Superior temporal gyrus (tissue), 1 donor: ENCODE results near the gene MEI1.

Source experiments
- DNase-seq: peaks from one replicate; pipeline ENCODE4 v3.0.0-alpha.2; 2016; ENCODE audit errors: extremely low spot score

Gene MEI1

GRCh38 chr22:41781507-41781906, 82.2 kb downstream of the MEI1 start:
- DNase-seq = no peak

GRCh38 chr22:41782316-41782715, 83.0 kb downstream of the MEI1 start:
- DNase-seq = no peak

GRCh38 chr22:41782751-41783150, 83.4 kb downstream of the MEI1 start:
- DNase-seq = no peak

GRCh38 chr22:41787331-41787730, 88.0 kb downstream of the MEI1 start:
- no peak for DNase-seq

GRCh38 chr22:41793871-41794270, 94.6 kb downstream of the MEI1 start:
- no peak for DNase-seq

GRCh38 chr22:41798736-41799135, 99.4 kb downstream of the MEI1 start:
- no peak for DNase-seq

- peak; percentile 46 for DNase-seq
Measured at GRCh38 chr22:41799486-41800347, 100.4 kb downstream of the MEI1 start.

- DNase-seq = peak; percentile 92
Measured at GRCh38 chr22:41800348-41801146, 101.2 kb downstream of the MEI1 start, which contains the start of gene CCDC134. TSS of gene CCDC134 (plus strand) at chr22:41800679. CDS start at chr22:41808891, 8,212 bp downstream.

- no peak for DNase-seq
Measured at GRCh38 chr22:41801147-41801819, 102.0 kb downstream of the MEI1 start.

GRCh38 chr22:41801886-41802285, 102.6 kb downstream of the MEI1 start:
- DNase-seq = no peak

- DNase-seq = no peak
Measured at GRCh38 chr22:41805639-41806038, 106.3 kb downstream of the MEI1 start.

- DNase-seq = no peak
Measured at GRCh38 chr22:41808400-41808799, 109.1 kb downstream of the MEI1 start.

- no peak for DNase-seq
Measured at GRCh38 chr22:41810022-41810421, 110.7 kb downstream of the MEI1 start.

- no peak for DNase-seq
Measured at GRCh38 chr22:41812805-41813545, 113.7 kb downstream of the MEI1 start.

GRCh38 chr22:41813726-41814410, 114.6 kb downstream of the MEI1 start:
- DNase-seq = no peak

GRCh38 chr22:41815716-41816115, 116.4 kb downstream of the MEI1 start:
- no peak for DNase-seq

GRCh38 chr22:41816241-41816640, 116.9 kb downstream of the MEI1 start:
- DNase-seq = no peak

- no peak for DNase-seq
Measured at GRCh38 chr22:41816871-41817270, 117.6 kb downstream of the MEI1 start.

GRCh38 chr22:41818011-41818410, 118.7 kb downstream of the MEI1 start:
- DNase-seq = no peak

GRCh38 chr22:41818596-41818995, 119.3 kb downstream of the MEI1 start:
- DNase-seq = no peak

- DNase-seq = no peak
Measured at GRCh38 chr22:41819257-41819656, 120.0 kb downstream of the MEI1 start.
